T-helper 2 cell treated with Interferon-gamma antibody and Interleukin-4, amounts not matched to agents 100 ng/mL and 5 ng/mL, for 36 hours (primary cell): Measurements from ENCODE around the gene HTRA3. TPM values are rescaled to one million over a fixed set of nuclear protein-coding genes. Genes with fewer than 3 reads are reported as not detected.

Experiments
- intact Hi-C: fragments of 100-400 bp; cut with micrococcal nuclease; formaldehyde crosslinking; loops from one replicate; pipeline ENCODE4 v1.15.1; 2023
- total RNA-seq: library from RNA; stranded (reverse); gene quantifications from 2 replicates; pipeline ENCODE4 v1.2.3, GENCODE V29; 2022

HTRA3 gene
- total RNA-seq, 1 donor from 2014 or later, result not detected

DNA sequence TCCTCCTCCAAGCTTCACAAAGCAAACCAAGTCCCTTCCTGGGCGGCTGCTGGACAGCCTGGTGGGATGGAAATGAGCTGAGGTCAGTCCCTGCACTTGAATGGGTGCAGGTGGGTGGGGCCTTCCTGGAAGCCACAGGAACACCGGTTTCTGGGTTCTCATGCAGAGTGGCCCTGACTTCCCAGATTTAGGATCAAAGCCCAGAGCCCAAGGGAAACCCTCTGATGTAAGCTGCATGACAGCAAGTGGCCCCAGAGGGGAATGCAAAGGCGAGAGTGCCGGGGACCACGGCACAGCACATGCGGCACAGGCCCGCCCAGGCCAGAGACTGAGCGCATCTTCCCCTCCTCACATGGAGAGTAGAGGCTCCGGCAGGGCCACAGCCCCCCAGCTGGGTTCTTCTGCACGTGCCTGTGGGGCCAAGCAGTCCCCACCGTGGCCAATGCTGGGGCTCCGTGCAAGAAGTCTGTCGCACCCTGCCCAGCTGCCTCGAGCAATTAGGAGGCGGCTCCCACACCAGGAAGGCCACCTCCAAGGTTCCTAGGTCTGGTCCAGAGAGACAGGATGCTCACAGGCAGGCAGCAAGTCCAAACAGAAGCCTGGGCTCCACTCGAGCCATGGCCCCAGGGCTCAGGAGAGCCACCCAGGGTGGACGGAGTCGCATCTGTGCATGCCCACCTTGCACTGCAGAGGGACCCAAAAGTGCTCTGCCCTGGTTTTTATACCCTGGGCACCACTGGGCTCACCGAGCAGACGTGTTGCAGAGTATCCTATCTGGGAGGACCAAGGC is 83.0 kb downstream of the HTRA3 start:
- intact Hi-C loops, result no loop called here

DNA sequence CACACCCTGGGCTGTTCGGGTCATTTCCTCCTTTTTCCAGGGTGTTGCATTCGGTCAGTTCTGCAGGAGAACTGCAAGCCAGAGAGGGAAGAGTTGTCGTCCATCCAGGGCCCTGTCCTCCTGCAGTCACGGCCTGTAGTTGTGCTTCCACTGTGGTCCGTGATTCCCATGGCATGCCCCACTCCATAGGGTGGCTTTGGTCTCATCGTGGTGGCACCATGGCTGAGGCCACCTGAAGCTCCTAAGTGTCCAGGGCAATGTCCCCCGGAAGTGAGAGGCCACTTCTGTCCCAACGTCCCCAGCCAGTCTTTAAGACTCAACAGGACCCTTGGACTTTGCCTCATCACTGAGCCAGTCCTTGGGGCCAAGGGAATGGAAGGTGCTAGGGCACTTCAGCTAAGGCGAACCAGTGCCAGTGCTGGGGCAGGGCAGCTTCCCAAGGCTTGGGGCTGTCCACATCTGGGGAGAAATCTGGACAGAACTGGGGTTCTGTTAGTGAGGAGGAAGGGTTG is 83.7 kb downstream of the HTRA3 start:
- intact Hi-C loops, result no loop called here

GRCh38 chr4:8353912-8354453 is 84.4 kb downstream of the HTRA3 start:
- intact Hi-C loops, result no loop called here

- intact Hi-C loops, result no loop called here
These were observed 85.8 kb downstream of the HTRA3 start for GRCh38 chr4:8355306-8355705.

DNA sequence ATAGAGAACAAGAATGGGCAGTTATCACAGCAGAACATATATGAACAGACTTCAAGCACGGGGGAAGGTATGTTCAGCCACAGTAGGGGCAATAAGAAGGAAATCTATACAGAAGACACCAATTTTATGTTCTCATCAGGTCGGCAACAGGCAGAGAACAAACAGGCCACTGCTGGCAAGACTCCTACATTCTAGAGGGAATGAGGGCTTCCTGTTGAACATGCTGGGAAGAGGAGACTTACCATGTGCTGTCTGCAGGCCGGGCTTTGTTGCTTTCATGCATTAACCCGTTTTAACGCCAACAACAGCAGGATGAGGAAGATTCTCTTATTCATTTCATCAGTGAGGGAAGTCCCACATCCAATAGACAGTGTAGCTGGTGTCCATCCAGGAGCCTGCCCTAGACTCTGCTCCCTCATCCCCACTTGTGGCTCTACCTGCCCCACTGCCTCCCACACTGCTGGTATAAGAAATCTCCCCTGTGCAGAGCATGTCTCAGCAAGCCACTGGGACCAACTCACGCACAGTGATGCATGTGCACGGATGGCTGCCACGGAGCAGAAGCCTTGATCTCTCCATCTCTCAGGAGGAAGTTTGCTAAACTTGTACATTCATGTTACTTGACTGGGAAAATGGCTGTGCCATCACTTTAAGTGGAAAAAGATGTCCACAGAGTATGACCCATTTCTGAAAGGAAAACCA is 86.5 kb downstream of the HTRA3 start:
- intact Hi-C loops, result no loop called here

Other genes starting within 250 kb of the HTRA3 start
- gene ABLIM2, start 110.9 kb upstream of the HTRA3 start, total RNA-seq, result 0.09 and 0.43 TPM in 2 replicates
- 14.8 and 17.1 TPM in 2 replicates for gene SH3TC1, start 70.5 kb upstream of the HTRA3 start, total RNA-seq
- gene ACOX3, start 171.0 kb downstream of the HTRA3 start, total RNA-seq, result 12.2 and 13.5 TPM in 2 replicates
- gene TRMT44, start 171.0 kb downstream of the HTRA3 start, total RNA-seq, result 22.7 and 22.8 TPM in 2 replicates